Vagina (tissue), 2 donors: ENCODE measurements around the gene CAPN9.

ENCODE experiments used
- CTCF ChIP-seq, 3 experiments: fragments of 450-650 bp in 2 of 3; fragments of 200-600 bp in 1 of 3; sonication (generic) in 1 of 3; IDR thresholded peaks; one replicate each; pipeline ENCODE4 v1.5.1; 2017 to 2019; ENCODE audit warnings: antibody characterized with exemption in 3 of 3, mild to moderate bottlenecking in 2 of 3, moderate library complexity in 2 of 3
- POLR2A ChIP-seq, 2 donors: fragments of 450-650 bp; IDR thresholded peaks; one replicate each; pipeline ENCODE4 v1.6.1; 2017; ENCODE audit warnings: antibody characterized with exemption in 2 of 2, mild to moderate bottlenecking in 2 of 2, moderate library complexity in 2 of 2

GRCh38 chr1:230766318-230766717 is 19.1 kb downstream of the CAPN9 start:
- TF ChIP-seq CTCF (IDR thresholded peaks at IDR 0.05) (no peak), POLR2A (IDR thresholded peaks at IDR 0.05) (no peak)
